ENCODE results near the gene PLXDC1.
"Not testable (repeated sequence)": the region's sequence is repeated elsewhere in the genome, so short reads cannot be mapped to it uniquely, and the experiment has no call there.

PLXDC1 gene

DNA sequence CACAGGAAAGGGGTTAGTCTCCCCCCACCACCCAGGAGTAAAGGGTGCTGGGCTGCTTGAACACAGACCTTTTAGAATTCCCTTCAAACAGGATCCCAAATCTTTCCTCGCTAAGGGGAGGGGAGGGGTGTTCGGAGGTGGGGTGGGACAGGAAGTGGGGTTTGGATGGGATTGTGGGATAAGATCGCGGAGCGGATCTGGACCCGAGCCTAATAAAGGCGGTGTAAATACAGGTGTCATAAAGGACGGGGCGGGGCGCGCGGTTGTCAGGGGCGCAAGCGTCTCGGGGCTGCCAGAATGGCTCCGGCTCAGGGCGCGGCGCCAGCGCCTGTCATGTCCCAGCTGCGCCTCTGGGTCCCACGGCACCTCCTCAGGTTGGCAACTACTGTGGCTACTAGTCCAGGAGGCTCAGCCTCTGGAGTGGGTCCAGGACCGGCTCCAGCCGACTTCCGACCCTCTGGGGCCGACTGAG is 124.4 kb downstream of the PLXDC1 start:
- peaks cover 0 to 12% (median 11%) of the 10 kb centered on the region in 5 donors for H3K4me1 ChIP-seq (ENCODE audit: control insufficient read depth in 5 of 5, insufficient read depth in 5 of 5, low read length in 5 of 5)
- no peaks in the 10 kb centered on the region for H3K27me3 ChIP-seq (ENCODE audit: control insufficient read depth in 5 of 5, insufficient read depth in 4 of 5, low read length in 5 of 5)
- no peak overlapping the region for H3K27ac ChIP-seq (ENCODE audit: low read depth, low read length)
- H3K9ac ChIP-seq (ENCODE audit: low read length in 5 of 5): peak overlapping the region in 3 of 5 donors; percentile 38 to 61 (median 59)
- peak overlapping the region; percentile 50 to 76 (median 63) for H3K4me3 ChIP-seq (ENCODE audit: low read depth in 1 of 5, low read length in 5 of 5)
- no peaks in the 10 kb centered on the region for H3K9me3 ChIP-seq (ENCODE audit: control insufficient read depth in 5 of 5, low read length in 5 of 5)
- H3K36me3 ChIP-seq (ENCODE audit: control insufficient read depth in 5 of 5, insufficient read depth in 5 of 5, low read length in 5 of 5): no peaks in the 10 kb centered on the region

DNA sequence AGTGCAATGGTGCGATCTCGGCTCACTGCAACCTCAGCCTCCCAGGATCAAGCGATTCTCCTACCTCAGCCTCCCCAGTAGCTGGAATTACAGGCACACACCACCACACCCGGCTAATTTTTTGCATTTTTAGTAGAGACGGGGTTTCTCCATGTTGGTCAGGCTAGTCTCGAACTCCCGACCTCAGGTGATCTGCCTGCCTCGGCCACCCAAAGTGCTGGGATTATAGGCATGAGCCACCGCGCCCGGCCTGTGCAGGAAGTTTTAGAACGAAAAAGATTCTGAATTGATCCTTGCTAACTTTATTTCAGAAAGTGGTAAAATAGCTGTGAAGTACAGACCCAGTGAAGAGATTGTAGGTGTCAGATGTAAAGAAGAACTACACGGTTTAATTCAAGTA is 125.1 kb downstream of the PLXDC1 start:
- not testable (repeated sequence) for H3K27ac ChIP-seq (ENCODE audit: low read depth, low read length)

DNA sequence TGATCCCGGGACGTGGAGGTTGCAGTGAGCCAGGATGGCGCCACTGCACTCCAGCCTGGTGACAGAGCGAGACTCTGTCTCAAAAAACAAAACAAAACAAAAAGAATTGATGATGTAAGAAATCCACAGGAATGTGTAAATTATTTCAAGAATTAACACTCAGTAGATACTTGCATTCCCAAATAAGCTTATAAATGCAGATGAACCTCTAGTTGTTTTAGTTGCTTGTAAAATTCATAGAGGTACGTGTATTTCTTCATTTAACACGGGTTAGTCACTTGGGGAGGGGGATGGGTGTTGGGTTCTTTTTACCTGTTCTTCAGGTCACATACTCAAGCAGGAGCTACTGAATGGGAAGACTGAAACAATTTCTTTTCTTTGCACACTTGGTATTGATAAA is 128.5 kb downstream of the PLXDC1 start:
- H3K36me3 ChIP-seq (ENCODE audit: control insufficient read depth in 5 of 5, insufficient read depth in 5 of 5, low read length in 5 of 5): no peaks in the 10 kb centered on the region
- no peaks in the 10 kb centered on the region for H3K9me3 ChIP-seq (ENCODE audit: control insufficient read depth in 5 of 5, low read length in 5 of 5)
- H3K27me3 ChIP-seq (ENCODE audit: control insufficient read depth in 5 of 5, insufficient read depth in 4 of 5, low read length in 5 of 5): no peaks in the 10 kb centered on the region
- no peak overlapping the region for H3K9ac ChIP-seq (ENCODE audit: low read length in 5 of 5)
- H3K4me3 ChIP-seq (ENCODE audit: low read depth in 1 of 5, low read length in 5 of 5): no peak overlapping the region
- H3K4me1 ChIP-seq (ENCODE audit: control insufficient read depth in 5 of 5, insufficient read depth in 5 of 5, low read length in 5 of 5): peaks cover 0 to 22% (median 18%) of the 10 kb centered on the region in 5 donors
- no peak overlapping the region for H3K27ac ChIP-seq (ENCODE audit: low read depth, low read length)

More for the DNA sequence above, 125.1 kb downstream of the PLXDC1 start:
- H3K4me3 ChIP-seq (ENCODE audit: low read depth in 1 of 5, low read length in 5 of 5): peak overlapping the region in 2 of 5 donors; percentile 50 to 63
- peaks cover 0 to 12% (median 11%) of the 10 kb centered on the region in 5 donors for H3K4me1 ChIP-seq (ENCODE audit: control insufficient read depth in 5 of 5, insufficient read depth in 5 of 5, low read length in 5 of 5)
- not testable (repeated sequence) for H3K27me3 ChIP-seq (ENCODE audit: control insufficient read depth in 5 of 5, insufficient read depth in 4 of 5, low read length in 5 of 5); H3K36me3 ChIP-seq (ENCODE audit: control insufficient read depth in 5 of 5, insufficient read depth in 5 of 5, low read length in 5 of 5); H3K9me3 ChIP-seq (ENCODE audit: control insufficient read depth in 5 of 5, low read length in 5 of 5); H3K9ac ChIP-seq (ENCODE audit: low read length in 5 of 5)

DNA sequence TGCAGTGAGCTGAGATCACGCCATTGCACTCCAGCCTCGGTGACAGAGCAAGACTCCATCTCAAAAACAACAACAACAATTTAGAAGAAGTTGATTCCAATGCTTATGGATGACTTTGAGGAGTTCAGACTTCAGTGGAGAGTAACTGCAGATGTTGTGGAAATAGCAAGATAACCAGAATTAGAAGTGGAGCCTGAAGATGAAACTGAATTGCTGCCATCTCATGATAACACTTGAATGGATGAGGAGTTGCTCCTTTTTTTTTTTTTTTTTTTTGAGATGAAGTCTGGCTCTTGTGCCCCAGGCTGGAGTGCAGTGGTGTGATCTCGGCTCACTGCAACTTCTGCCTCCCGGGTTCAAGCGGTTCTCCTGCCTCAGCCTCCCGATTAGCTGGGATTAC is 131.4 kb downstream of the PLXDC1 start:
- H3K27me3 ChIP-seq (ENCODE audit: control insufficient read depth in 5 of 5, insufficient read depth in 4 of 5, low read length in 5 of 5); H3K9me3 ChIP-seq (ENCODE audit: control insufficient read depth in 5 of 5, low read length in 5 of 5); H3K27ac ChIP-seq (ENCODE audit: low read depth, low read length); H3K36me3 ChIP-seq (ENCODE audit: control insufficient read depth in 5 of 5, insufficient read depth in 5 of 5, low read length in 5 of 5); H3K9ac ChIP-seq (ENCODE audit: low read length in 5 of 5); H3K4me3 ChIP-seq (ENCODE audit: low read depth in 1 of 5, low read length in 5 of 5): not testable (repeated sequence)
- peaks cover 0 to 19% (median 8%) of the 10 kb centered on the region in 5 donors for H3K4me1 ChIP-seq (ENCODE audit: control insufficient read depth in 5 of 5, insufficient read depth in 5 of 5, low read length in 5 of 5)

DNA sequence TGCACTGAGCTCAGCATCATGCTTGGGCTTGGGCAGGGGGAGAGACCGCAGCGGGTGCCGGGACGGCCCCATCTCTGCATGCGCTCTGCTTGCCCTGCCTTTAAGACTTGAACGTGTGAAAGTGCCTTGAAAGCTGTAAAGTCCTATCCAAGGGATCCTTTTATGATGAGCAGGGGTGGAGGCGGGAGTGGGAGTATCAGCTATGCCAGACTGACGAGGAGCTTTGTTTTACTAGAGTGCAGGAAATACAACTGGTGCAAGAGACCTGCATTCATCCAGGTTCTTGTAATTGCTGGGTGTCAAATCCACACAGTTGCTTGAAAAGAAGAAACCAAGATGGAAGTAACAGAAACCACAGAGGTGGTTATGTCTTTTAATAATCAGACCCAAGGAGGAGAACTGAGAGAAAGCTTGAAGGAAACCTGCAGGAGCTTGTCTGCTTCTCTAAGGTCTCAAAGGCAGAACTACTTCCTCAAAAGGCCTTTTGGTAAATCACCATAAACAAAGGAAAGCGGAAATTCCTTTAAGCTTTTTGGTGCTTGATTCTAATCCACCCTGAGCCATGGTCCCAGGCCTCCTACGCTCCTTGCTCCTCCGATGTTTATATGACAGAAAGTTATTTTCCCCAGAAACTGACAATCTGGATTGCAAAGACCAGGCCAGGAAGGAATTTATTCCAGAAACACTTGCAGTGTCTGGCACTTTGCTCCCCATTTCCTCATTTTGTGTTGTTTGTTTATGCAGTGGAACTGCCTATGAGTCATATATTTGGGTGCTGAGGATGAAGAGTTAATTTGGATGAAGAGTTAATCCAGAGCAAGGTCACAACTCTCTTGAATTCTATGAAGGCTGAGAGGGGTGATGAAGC is 132.9 kb downstream of the PLXDC1 start:
- no peak overlapping the region for H3K9ac ChIP-seq (ENCODE audit: low read length in 5 of 5)
- no peak overlapping the region for H3K27ac ChIP-seq (ENCODE audit: low read depth, low read length)
- no peaks in the 10 kb centered on the region for H3K27me3 ChIP-seq (ENCODE audit: control insufficient read depth in 5 of 5, insufficient read depth in 4 of 5, low read length in 5 of 5)
- H3K4me1 ChIP-seq (ENCODE audit: control insufficient read depth in 5 of 5, insufficient read depth in 5 of 5, low read length in 5 of 5): peaks cover 0 to 23% (median 8%) of the 10 kb centered on the region in 5 donors
- no peaks in the 10 kb centered on the region for H3K9me3 ChIP-seq (ENCODE audit: control insufficient read depth in 5 of 5, low read length in 5 of 5)
- H3K4me3 ChIP-seq (ENCODE audit: low read depth in 1 of 5, low read length in 5 of 5): no peak overlapping the region
- H3K36me3 ChIP-seq (ENCODE audit: control insufficient read depth in 5 of 5, insufficient read depth in 5 of 5, low read length in 5 of 5): no peaks in the 10 kb centered on the region

DNA sequence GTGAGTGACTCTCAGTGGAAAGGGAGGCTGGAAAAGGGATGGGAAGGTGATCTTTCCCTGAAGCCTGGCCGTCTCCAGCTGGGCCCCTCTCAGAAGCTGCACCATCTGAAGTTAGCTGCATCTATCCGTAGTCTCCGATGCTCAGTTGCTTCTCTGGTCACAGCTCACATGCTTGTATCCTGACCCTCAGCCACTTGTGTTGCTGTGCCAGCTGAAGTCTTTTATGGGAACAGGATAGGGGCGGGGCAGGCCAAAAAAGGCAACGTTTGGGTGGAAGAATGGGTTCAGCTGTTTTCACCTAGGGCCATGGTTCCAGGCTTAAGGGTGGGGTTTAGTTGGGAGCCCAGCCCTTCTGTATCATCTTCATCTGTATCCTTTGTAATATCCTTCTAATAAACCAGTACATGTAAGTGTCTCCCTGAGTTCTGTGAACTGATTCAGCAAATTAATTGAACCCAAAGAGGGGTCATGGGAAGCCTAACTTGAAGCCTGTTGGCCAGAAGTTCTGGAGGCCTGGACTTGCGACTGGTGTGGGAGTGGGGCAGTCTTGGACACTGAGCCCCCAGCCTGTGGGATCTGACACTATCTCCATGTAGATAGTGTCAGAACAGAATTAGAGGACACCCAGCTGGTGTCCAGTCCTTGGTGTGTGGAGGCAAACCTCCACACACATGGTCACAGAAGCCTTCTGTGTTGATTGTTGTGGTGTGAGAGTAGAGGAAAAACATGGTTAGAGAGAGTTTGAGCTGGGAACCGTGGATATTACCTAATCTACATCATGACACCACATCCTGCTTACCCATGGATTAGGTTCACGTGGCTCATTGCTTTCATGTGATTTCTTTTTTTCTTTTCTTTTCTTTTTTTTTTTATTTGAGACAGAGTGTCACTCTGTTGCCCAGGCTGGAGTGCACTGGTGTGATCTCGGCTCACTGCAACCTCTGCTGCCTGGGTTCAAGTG is 135.0 kb downstream of the PLXDC1 start:
- H3K4me1 ChIP-seq (ENCODE audit: control insufficient read depth in 5 of 5, insufficient read depth in 5 of 5, low read length in 5 of 5): peaks cover 0 to 23% (median 8%) of the 10 kb centered on the region in 5 donors
- no peaks in the 10 kb centered on the region for H3K9me3 ChIP-seq (ENCODE audit: control insufficient read depth in 5 of 5, low read length in 5 of 5)
- H3K27ac ChIP-seq (ENCODE audit: low read depth, low read length): no peak overlapping the region
- H3K36me3 ChIP-seq (ENCODE audit: control insufficient read depth in 5 of 5, insufficient read depth in 5 of 5, low read length in 5 of 5): no peaks in the 10 kb centered on the region
- no peaks in the 10 kb centered on the region for H3K27me3 ChIP-seq (ENCODE audit: control insufficient read depth in 5 of 5, insufficient read depth in 4 of 5, low read length in 5 of 5)
- H3K4me3 ChIP-seq (ENCODE audit: low read depth in 1 of 5, low read length in 5 of 5): no peak overlapping the region
- no peak overlapping the region for H3K9ac ChIP-seq (ENCODE audit: low read length in 5 of 5)

DNA sequence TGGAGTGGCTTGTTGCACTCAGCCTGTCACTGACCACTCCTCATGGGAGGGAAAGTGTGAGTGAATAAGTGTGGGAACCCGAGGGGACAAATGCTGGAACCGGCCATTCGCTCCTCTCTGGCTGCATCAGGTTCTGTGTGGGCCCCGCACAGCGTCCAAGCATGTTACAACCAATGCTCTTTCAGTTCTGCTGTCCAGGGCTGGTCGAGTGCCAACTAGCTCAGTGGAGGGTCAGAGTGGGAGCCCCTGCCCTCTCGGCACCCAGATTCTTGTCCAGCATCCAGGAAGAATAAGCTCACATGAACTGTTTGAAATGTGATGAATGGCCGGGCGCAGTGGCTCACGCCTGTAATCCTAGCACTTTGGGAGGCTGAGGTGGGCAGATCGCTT is 135.9 kb downstream of the PLXDC1 start:
- Histone ChIP-seq H3K27ac (ENCODE audit: low read depth, low read length) (no peak overlapping the region), H3K27me3 (ENCODE audit: control insufficient read depth in 5 of 5, insufficient read depth in 4 of 5, low read length in 5 of 5) (no peaks in the 10 kb centered on the region)

DNA sequence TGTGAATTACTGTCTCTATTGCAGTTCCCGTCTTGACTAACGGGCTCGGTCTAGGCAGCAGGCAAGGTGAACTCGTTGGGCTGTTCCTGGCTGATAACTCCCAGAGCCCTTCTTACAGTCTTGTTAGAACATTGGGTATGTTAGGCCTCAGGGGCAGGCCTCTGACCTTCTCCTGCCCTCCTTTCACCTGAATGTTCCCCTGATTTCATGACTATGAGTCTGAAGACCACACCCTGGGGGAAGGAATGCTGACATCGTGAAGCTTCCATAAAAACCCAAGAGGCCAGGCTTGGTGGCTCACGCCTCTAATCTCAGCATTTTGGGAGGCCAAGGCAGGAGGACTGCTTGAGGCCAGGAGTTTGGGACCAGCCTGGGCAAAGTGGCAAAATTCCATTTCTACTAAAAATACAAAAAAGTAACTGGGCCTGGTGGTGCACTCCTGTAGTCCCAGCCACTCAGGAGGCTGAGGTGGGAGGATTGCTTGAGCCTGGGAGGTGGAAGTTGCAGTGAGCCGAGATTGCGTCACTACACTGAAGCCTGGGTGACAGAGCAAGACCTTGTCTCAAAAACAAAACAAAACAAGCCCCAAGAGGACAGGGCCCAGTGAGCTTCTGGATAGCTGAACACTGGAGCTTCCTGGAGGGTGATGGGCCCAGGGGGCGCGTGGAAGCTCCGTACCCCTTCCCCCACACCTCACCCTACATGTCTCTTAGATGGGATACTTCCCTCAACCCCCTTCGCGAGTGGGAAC is 136.5 kb downstream of the PLXDC1 start:
- H3K27ac ChIP-seq (ENCODE audit: low read depth, low read length): no peak overlapping the region
- no peak overlapping the region for H3K4me3 ChIP-seq (ENCODE audit: low read depth in 1 of 5, low read length in 5 of 5)

More for the DNA sequence above, 135.9 kb downstream of the PLXDC1 start:
- H3K36me3 ChIP-seq (ENCODE audit: control insufficient read depth in 5 of 5, insufficient read depth in 5 of 5, low read length in 5 of 5): no peaks in the 10 kb centered on the region
- H3K9ac ChIP-seq (ENCODE audit: low read length in 5 of 5): no peak overlapping the region
- H3K4me3 ChIP-seq (ENCODE audit: low read depth in 1 of 5, low read length in 5 of 5): no peak overlapping the region
- no peaks in the 10 kb centered on the region for H3K9me3 ChIP-seq (ENCODE audit: control insufficient read depth in 5 of 5, low read length in 5 of 5)
- peaks cover 0 to 23% (median 8%) of the 10 kb centered on the region in 5 donors for H3K4me1 ChIP-seq (ENCODE audit: control insufficient read depth in 5 of 5, insufficient read depth in 5 of 5, low read length in 5 of 5)

DNA sequence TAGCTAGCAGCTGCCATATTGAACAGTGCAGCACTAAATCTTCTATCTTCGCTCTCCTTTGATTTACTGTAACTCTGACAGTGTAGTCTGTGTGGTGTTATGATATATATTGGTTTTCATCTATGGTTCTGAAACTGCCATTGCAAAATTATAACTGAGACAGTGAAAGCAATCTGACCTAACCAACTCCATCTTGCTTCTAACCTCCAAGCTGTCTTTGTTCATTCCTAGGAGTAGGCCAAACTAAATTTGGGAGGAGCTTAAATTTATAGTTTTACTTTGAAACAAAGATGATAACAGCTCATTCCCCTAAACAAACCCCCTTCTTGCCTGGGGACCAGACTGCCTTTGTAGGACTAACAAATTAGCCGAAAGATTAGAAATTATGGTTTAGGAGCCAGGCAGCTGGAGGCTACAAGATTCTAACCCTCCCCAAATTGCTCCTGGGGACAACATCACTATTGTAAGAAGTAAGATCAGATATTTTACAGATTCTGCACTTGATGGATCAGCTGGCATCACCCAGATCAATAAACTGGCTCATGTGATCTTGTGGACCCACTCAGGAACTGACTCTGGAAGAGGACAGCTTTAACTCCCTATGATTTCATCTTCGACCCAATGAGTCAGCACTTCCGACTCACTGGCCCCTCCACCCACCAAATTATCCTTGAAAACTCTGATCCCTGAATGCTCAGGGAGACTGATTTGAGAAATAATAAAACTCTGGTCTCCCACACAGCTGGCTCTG is 137.2 kb downstream of the PLXDC1 start:
- H3K27ac ChIP-seq (ENCODE audit: low read depth, low read length): no peak overlapping the region

More for the DNA sequence above, 136.5 kb downstream of the PLXDC1 start:
- Histone ChIP-seq H3K9ac (ENCODE audit: low read length in 5 of 5) (no peak overlapping the region), H3K9me3 (ENCODE audit: control insufficient read depth in 5 of 5, low read length in 5 of 5) (no peaks in the 10 kb centered on the region), H3K4me1 (ENCODE audit: control insufficient read depth in 5 of 5, insufficient read depth in 5 of 5, low read length in 5 of 5) (peaks cover 0 to 23% (median 8%) of the 10 kb centered on the region in 5 donors), H3K27me3 (ENCODE audit: control insufficient read depth in 5 of 5, insufficient read depth in 4 of 5, low read length in 5 of 5) (no peaks in the 10 kb centered on the region), H3K36me3 (ENCODE audit: control insufficient read depth in 5 of 5, insufficient read depth in 5 of 5, low read length in 5 of 5) (no peaks in the 10 kb centered on the region)

More for the DNA sequence above, 137.2 kb downstream of the PLXDC1 start:
- H3K27me3 ChIP-seq (ENCODE audit: control insufficient read depth in 5 of 5, insufficient read depth in 4 of 5, low read length in 5 of 5): no peaks in the 10 kb centered on the region
- H3K9ac ChIP-seq (ENCODE audit: low read length in 5 of 5): no peak overlapping the region
- H3K4me1 ChIP-seq (ENCODE audit: control insufficient read depth in 5 of 5, insufficient read depth in 5 of 5, low read length in 5 of 5): peaks cover 0 to 23% (median 8%) of the 10 kb centered on the region in 5 donors
- no peaks in the 10 kb centered on the region for H3K36me3 ChIP-seq (ENCODE audit: control insufficient read depth in 5 of 5, insufficient read depth in 5 of 5, low read length in 5 of 5)
- H3K9me3 ChIP-seq (ENCODE audit: control insufficient read depth in 5 of 5, low read length in 5 of 5): no peaks in the 10 kb centered on the region
- H3K4me3 ChIP-seq (ENCODE audit: low read depth in 1 of 5, low read length in 5 of 5): no peak overlapping the region

Data from subcutaneous abdominal adipose tissue (tissue), 5 donors.